ENCODE measurements around the gene IRX1.

IRX1 gene

DNA sequence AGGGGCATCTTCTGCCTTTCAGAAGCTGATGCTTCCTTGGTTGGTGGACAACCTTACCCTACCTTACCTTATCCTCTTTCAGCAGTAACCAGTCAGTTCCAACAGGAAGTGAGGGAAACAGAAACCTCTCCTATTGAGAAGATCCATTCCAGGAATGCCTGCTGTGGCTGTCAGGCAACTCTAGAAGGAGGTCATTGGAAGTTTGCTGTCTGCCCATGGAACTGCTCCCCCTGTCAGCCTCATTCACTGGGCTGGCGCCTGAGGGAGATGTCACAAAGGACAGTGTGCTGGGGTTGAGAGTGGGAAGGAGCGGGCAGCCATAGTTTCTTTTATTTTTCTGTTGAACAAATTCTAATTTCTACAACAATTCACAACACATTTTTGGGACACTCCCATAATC is 54.7 kb downstream of the IRX1 start:
- DNase-seq (ENCODE audit: low read depth, low spot score), result no peak

DNA sequence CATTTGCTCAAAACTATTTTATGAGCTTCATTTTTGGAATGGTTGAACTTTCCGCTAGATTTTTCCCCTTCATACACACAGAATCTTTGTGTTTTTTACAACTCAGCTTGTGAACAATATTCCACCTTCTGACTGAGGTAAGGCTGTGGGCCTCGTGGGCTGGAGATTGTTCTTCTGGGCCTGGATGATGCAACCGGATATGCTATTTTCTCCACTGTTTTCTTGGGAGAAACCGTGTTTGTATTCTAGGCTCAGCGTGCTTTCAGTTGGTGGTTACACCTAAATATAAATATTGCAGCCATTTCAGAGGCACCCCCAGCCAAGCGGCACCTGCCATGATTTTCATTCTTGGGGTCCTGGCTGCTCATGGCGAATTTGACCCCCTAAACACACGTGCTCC is 55.2 kb downstream of the IRX1 start:
- no peak for DNase-seq (ENCODE audit: low read depth, low spot score)

Measured in iPS DF 19.7 (cell line).